GM18507 (cell line): ENCODE results near the gene TPPP.
"Not testable (repeated sequence)": the region's sequence is repeated elsewhere in the genome, so short reads cannot be mapped to it uniquely, and the experiment has no call there.

Experiments used
- DNase-seq: peaks from one replicate; pipeline ENCODE4 v3.0.0; 2011; ENCODE audit warnings: low read depth; ENCODE audit not compliant: insufficient read length; ENCODE audit errors: extremely low spot score
- FAIRE-seq: peaks from 2 replicates; lab custom pipeline; 2011; peaks lifted over from hg19 to GRCh38; lab: Jason Lieb, UNC

The TPPP gene

GRCh38 chr5:693271-694041 is at the start of gene TPPP:
Gene TPPP, minus strand, starts transcription at chr5:693352. Its CDS starts 15,292 bp downstream, at chr5:678060.
- FAIRE-seq: not testable (repeated sequence)
- peak; percentile 75 for DNase-seq

- FAIRE-seq: not testable (repeated sequence)
These were observed 49.1 kb upstream of the TPPP start for GRCh38 chr5:742276-742675.

GRCh38 chr5:734145-734544 is 41.0 kb upstream of the TPPP start:
- FAIRE-seq, DNase-seq: not testable (repeated sequence)

More at GRCh38 chr5:742276-742675, 49.1 kb upstream of the TPPP start:
- DNase-seq: not testable (repeated sequence)

- not testable (repeated sequence) for DNase-seq, FAIRE-seq
These were observed 39.8 kb upstream of the TPPP start for GRCh38 chr5:732754-733454.

- not testable (repeated sequence) for FAIRE-seq, DNase-seq
These were observed 36.1 kb upstream of the TPPP start for GRCh38 chr5:729225-729624.

- DNase-seq, FAIRE-seq: not testable (repeated sequence)
These were observed 33.9 kb upstream of the TPPP start for GRCh38 chr5:727087-727486.

- DNase-seq, FAIRE-seq: not testable (repeated sequence)
These were observed 30.7 kb upstream of the TPPP start for GRCh38 chr5:723865-724264.

- not testable (repeated sequence) for DNase-seq, FAIRE-seq
These were observed 30.2 kb upstream of the TPPP start for GRCh38 chr5:723309-723708.

GRCh38 chr5:719379-719778 is 26.2 kb upstream of the TPPP start:
- FAIRE-seq, DNase-seq: not testable (repeated sequence)

- DNase-seq (no peak), FAIRE-seq (no peak)
These were observed 24.0 kb upstream of the TPPP start for GRCh38 chr5:717143-717542.

GRCh38 chr5:716740-717139 is 23.6 kb upstream of the TPPP start:
- not testable (repeated sequence) for DNase-seq, FAIRE-seq

GRCh38 chr5:715636-716035 is 22.5 kb upstream of the TPPP start:
- not testable (repeated sequence) for DNase-seq, FAIRE-seq

GRCh38 chr5:714215-715118 is 21.3 kb upstream of the TPPP start:
- FAIRE-seq: not testable (repeated sequence)

GRCh38 chr5:713686-714085 is 20.5 kb upstream of the TPPP start:
- not testable (repeated sequence) for FAIRE-seq, DNase-seq

More at GRCh38 chr5:714215-715118, 21.3 kb upstream of the TPPP start:
- not testable (repeated sequence) for DNase-seq

GRCh38 chr5:708848-709517 is 15.8 kb upstream of the TPPP start:
- FAIRE-seq, DNase-seq: not testable (repeated sequence)

- not testable (repeated sequence) for FAIRE-seq, DNase-seq
These were observed 15.2 kb upstream of the TPPP start for GRCh38 chr5:708374-708773.

- not testable (repeated sequence) for DNase-seq, FAIRE-seq
These were observed 13.0 kb upstream of the TPPP start for GRCh38 chr5:706127-706526.

GRCh38 chr5:696753-697702 is 3.9 kb upstream of the TPPP start:
- DNase-seq, FAIRE-seq: not testable (repeated sequence)
